NCI-H2196 treated with DMSO at 0.1 percent for 48 hours (cell line): Measurements from ENCODE around the gene C16orf54.
"Not testable (repeated sequence)": the region's sequence is repeated elsewhere in the genome, so short reads cannot be mapped to it uniquely, and the experiment has no call there.

Source experiments
- DNase-seq: peaks from one replicate; lab custom pipeline; 2025; ENCODE audit not compliant: unreplicated experiment; lab: John Stamatoyannopoulos, UW

The C16orf54 gene

DNA sequence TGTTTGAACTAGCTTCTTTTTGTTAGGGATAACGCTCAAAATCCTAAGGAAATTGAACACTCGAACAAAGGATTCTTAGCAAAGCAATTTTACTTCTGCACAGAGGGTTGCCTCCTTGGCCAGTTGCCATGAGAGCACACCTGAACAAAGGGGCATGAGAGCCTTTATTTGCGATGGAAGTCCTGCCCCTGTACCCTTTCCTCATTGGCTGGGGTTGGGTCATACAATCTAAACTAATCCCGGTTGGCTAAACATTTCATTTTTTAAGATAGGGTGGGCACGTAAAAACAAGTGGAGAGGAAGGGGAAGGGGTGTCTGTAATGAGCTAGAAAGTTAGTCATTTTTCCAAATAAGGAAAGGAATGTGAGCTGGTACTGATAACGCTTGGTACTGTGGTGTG, 36.1 kb downstream of the C16orf54 start:
- not testable (repeated sequence) for DNase-seq

DNA sequence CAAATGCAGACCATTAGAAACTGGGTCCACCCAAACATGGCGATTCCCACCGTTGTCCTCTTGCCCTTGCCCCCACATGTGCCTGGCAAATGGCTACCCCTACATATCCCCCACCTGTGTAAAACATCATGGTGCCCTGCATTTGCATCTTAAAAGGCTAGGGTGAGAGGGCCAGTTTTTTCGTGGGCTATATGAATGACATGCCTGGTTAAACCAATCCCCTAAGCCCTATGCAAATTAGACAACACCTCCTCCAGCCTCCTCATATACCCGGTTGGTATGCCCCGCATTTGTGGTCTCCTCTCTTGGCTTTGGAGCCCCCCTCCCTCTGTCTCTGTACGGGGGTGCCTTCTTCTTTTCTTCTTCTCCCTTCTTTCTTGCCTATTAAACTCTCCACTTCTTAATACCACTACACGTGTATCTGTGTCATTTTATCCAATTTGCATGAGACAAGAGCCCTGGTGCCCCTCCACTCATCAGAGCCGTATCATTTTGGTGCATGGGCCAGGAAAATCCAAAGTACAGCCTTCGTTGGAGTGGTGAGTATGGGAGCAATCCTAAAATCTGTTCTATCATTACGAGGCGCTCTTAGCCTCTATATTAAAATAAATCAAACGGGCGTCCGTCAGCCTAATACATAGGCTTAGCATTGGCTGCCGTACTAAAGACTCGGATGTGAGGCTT, 36.7 kb downstream of the C16orf54 start:
- DNase-seq = no peak

DNA sequence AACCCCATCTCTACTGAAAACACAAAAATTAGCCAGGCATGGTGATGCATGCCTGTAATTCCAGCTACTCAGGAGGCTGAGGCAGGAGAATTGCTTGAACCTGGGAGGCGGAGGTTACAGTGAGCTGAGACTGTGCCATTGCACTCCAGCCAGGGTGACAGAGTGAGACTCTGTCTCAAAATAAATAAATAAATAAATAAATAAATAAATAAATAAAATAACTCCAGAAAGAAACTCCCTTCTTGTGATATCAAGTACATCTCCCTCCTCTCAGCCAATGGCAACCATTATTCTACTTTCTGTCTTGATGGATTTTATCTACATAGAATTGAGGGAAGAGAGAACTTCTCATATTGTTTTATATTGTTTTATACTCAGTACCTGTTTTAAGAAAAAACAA, 38.6 kb downstream of the C16orf54 start:
- not testable (repeated sequence) for DNase-seq

DNA sequence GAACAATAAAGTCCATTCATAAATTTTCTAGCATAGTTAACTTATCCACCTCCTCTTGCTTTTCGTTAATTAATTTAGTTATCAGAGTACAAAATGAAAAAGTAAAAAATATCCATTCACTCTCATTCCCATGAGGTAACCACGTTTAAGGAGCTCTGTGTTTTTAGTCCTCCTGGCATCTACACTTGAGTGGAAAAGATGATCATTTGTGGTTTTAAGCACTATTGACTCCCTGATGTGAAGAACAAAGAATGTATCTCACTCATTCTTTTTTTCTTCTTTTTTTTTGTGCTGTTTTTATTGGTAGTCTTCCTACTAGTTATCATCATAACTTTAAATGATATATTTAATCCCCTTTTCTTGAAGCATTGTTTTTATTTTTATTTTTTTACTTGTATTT, 40.8 kb downstream of the C16orf54 start:
- no peak for DNase-seq

DNA sequence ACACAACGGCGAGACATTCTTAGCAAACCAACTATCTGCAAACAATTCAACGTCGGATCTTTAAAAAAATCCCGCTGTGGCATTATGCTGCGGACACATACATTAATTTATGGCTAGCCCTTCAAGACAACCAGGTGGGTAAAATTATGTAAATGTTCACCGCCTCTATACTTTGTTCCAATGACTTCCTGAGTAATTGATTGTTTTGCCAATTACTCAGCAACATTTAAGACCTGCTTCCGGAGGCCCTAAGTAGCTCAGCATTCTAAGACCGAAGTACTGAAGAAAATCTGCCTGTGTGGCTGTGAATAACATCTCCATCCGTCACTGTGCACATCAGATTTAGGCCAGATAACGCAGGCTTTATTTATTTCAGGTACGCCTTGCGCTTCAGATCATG, 43.5 kb downstream of the C16orf54 start:
- no peak for DNase-seq

DNA sequence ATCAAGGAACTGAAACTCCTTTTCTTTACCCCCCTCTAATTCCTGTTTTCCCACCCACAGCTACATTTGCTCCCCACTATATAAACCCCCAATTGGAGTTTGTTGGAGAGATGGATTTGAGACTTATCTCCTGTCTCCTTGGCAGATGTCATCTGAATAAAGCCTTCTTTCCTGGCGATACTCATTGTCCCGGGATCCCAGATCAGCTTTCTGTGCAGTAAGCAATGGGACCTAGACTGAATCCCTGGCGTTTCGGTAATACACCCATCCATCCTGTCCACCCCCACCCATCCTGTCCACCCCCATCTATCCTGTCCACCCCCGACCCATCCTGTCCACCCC, 44.6 kb downstream of the C16orf54 start:
- DNase-seq = no peak

DNA sequence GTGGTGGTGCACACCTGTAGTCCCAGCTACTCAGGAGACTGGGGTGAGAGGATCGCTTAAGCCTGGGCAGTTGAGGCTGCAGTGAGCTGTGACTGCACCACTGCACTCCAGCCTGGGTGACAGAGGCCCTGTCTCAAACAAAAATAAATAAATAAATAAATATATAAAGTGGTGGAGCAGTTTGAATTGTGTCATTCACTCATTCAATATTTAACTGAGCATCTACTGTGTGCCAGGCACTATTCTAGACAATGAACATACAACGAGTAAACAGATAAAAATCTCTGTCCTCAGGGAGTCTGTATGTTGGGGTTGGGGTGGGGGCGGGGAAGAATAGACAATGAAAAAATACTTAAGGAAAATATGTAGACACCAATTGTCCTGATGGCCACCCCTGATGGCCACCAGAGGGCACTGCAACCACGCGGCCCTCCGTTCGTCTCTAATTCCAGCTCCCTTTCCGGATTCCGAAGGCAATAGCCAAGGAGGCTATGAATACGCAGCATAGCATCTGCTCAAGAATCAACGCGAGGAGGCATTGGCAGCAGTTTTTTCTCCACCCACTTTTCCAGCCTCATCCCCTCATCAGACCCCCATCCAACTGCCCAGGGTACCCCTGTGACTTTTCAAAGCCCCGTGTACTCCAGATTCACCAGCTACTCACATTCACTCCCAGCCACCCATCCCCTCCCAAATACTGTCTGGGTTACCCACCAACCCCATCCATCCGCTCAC, 45.4 kb downstream of the C16orf54 start:
- peak; percentile 72 for DNase-seq

DNA sequence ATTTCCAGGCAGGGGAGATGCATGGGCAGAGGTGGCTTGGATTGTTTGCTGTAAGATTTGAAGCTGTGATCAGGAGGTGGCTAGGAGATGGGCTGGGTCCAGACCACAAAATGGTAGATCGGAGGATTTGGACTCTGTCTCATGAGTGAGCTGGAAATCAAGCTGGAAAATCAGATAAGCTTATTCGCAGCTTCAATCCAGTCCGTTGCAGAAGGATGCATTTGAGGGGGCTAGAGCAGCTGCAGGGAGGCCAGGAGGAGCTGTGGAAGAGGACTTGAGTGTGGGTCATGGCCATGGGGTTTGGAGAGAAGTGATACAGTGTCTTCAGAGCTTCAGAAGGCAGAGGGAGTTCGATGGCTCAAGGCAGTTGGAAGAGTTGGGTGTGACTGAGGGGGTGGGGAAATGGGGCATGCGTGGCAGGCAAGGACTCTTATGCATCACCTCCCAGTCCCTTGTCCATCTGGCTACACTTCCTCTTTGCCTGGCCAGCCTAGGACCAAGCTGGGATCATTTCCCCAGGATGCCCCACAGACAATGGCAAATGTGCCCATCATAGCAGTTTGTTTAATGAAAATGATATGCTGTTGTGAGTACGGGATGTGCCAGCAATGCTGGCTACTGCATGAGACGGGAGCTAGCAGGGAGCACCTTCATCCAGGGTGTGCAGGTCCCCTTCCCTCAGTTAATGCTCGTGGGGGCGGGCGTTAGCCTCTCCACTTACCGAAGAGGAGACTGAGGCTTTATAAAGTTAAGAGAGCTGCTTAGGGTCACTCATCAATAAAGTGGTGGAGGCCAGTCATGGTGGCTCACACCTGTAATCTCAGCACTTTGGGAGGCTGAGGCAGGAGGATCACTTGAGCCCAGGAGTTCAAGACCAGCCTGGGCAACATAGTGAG, 46.2 kb downstream of the C16orf54 start:
- DNase-seq = no peak

DNA sequence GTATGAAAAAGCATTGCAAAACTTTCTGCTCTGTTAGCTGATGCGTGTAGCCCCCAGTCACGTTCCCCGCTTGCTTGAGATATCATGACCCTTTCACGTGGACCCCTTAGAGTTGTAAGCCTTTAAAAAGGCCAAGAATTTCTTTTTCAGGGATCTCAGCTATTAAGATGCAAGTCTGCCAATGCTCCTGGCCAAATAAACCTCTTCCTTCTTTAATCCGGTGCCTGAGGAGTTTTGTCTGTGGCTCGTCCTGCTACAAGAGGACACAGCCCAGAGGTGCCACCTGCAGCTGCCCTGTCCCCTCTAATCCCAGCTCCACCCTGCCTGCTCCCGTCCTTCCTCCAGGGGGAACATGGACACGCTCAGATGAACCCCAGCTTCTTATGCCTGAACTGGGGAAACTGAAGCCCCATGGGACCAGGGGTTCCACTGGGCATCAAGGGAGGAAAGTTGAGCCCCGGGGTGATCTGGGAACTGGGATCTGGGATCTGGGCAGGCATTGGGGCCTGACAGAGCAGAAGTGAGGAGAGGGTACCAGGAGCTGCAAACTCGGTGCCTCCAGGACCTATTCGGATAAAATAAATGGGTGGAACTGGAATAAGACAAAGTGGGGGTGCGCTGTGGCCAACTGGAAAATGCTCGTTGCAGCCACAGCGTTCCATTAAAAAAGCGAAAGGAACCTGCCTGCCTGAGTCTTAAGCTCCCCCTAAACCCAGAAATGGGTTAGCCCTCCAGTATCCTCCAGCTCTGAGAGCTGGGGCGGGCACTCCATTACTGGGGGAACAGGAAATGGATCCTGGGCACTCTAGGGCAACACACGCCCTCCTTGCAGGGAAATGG, 47.1 kb downstream of the C16orf54 start:
- no peak for DNase-seq

DNA sequence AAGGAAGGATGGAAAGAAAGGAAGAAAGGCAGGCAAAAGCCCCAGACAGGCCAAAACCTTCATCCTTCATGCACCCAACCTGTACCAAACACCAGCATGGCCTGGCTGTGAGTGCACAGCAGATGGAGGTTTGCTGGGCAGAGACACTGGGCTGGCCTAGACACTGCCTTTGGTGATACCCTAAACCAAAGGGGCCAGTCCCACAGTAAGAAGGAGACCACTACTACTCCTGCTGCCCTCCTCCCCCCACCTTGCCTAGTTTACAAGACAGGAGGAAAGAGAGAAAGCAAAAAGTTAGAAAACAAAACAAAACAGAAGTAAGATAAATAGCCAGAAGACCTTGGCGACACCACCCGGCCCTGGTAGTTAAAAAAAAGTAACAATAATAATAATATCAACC, 47.7 kb downstream of the C16orf54 start:
- DNase-seq = no peak

DNA sequence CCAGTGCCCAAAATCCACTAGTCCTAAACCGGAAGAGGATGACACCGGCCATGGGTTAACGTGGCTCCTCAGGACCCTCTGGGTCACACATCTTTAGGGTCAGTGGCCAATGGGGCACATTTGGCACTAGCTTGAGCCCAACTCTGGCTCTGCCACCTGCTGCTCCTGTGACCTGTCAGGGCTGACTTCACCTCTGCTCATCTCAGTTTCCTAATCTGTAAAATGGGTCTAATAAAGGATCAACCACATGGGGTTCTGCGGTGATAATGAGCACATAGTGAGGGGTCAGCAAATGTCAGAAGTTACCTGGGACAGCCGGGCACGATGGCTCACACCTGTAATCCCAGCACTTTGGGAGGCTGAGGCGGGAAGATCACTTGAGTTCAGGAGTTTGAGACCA, 48.4 kb downstream of the C16orf54 start:
- DNase-seq = no peak

DNA sequence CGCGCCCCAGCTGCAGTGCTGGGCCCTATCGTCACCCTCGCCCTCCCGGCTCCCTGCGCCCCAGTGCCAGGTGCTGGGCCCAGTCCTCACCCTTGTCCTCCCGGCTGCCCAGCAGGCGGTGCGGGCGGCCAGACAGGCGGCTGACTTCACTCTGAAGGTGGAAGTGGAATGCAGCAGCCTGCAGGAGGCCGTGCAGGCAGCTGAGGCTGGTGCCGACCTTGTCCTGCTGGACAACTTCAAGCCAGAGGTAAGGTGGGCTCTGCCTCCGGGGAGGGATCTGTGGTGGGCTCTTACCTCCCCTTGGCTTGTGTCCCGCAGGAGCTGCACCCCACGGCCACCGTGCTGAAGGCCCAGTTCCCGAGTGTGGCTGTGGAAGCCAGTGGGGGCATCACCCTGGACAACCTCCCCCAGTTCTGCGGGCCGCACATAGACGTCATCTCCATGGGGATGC, 48.9 kb downstream of the C16orf54 start:
- DNase-seq = no peak

DNA sequence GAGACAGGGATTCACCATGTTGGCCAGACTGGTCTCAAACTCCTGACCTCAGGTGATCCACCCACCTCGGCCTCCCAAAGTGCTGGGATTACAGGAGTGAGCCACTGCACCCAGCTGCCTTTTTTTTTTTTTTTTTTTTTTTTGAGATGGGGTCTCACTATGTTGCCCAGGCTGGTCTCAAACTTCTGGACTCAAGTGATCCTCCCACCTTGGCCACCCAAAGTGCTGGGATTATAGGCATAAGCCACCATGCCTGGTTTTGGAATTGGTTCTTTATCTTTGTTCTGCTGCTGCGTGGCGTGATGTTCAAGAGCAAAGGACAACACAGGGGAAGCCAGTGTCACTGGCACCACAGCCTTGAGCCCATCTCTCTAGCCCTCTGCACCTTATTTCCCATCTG, 50.1 kb downstream of the C16orf54 start:
- not testable (repeated sequence) for DNase-seq

DNA sequence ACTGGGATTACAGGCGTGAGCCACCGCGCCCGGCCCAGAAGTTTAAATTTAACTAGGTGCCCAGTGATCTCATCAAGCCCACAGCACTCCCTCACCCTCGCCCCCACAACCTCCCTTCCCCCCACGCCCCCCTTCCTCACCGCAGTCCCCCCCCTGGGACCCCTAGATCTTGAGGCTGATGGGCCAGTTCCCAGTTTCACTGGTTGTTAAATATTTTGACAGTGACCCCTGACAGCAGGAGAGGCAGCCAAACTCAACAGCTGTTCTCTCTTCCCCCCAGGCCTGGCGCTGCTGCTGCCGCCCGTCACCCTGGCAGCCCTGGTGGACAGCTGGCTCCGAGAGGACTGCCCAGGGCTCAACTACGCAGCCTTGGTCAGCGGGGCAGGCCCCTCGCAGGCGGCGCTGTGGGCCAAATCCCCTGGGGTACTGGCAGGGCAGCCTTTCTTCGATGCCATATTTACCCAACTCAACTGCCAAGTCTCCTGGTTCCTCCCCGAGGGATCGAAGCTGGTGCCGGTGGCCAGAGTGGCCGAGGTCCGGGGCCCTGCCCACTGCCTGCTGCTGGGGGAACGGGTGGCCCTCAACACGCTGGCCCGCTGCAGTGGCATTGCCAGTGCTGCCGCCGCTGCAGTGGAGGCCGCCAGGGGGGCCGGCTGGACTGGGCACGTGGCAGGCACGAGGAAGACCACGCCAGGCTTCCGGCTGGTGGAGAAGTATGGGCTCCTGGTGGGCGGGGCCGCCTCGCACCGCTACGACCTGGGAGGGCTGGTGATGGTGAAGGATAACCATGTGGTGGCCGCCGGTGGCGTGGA, 51.2 kb downstream of the C16orf54 start:
- no peak for DNase-seq

DNA sequence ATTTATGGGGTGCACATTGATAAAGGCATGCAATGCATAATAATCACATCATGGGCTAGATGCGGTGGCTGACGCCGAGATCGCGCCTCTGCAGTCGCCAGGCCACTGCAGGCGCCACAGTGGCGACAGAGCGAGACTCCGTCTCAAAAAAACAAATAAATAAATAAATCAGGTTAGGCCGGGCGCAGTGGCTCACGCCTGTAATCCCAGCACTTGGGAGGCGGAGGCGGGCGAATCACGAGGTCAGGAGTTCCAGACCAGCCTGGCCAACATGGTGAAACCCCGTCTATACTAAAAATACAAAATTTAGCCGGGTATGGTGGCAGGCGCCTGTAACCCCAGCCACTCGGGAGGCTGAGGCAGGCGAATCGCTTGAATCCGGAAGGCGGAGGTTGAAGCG, 53.2 kb downstream of the C16orf54 start:
- DNase-seq = not testable (repeated sequence)
